SK-N-SH (cell line): ENCODE measurements around the gene RNGTT. TPM values are rescaled to one million over a fixed set of nuclear protein-coding genes. Genes with fewer than 3 reads are reported as not detected.

Experiments
- CTCF ChIA-PET: fragments of 300-600, 350-600 bp; formaldehyde crosslinking; extraction: SDS; loops from one replicate; lab custom pipeline; 2021; lab: Yijun Ruan, JAX
- POLR2A ChIA-PET: fragments of 350-600 bp; sonication (Branson Sonifier 250); formaldehyde crosslinking; extraction: SDS; loops from one replicate; lab custom pipeline; 2020; ENCODE audit warnings: antibody characterized with exemption, inconsistent platforms; lab: Yijun Ruan, JAX
- DNase-seq: peaks from one replicate; pipeline ENCODE4 v3.0.0; 2012
- H2AFZ ChIP-seq: fragments of 200-600 bp; sonication (generic); 2 replicates; pipeline ENCODE4 v1.8.1; 2016; ENCODE audit warnings: antibody characterized with exemption, mild to moderate bottlenecking, low read depth
- H3F3A ChIP-seq: fragments of 200-600 bp; sonication (generic); replicated peaks from 2 replicates; pipeline ENCODE3; 2016; ENCODE audit warnings: antibody characterized with exemption, mild to moderate bottlenecking; ENCODE audit not compliant: insufficient read depth
- H3K27ac ChIP-seq, 2 experiments: fragments of 200-500 bp in 1 of 2; fragments of 200-600 bp in 1 of 2; sonication (Bioruptor generic) in 1 of 2; sonication (generic), shearing (Covaris generic) in 1 of 2; 2 replicates each; pipeline versions ENCODE4 v1.5.1 to v1.6.1; 2014 to 2016; ENCODE audit warnings: low read depth in 2 of 2, inconsistent platforms in 1 of 2, low read length in 1 of 2, mild to moderate bottlenecking in 1 of 2, mixed read lengths in 1 of 2
- H3K27me3 ChIP-seq: fragments of 200-600 bp; sonication (generic), shearing (Covaris generic); 2 replicates; pipeline ENCODE4 v1.6.1; 2016; ENCODE audit warnings: mixed run types; ENCODE audit not compliant: insufficient read depth
- H3K36me3 ChIP-seq, 2 experiments: fragments of 200-500 bp in 1 of 2; fragments of 200-600 bp in 1 of 2; sonication (Bioruptor generic) in 1 of 2; sonication (generic) in 1 of 2; replicated peaks in 1 of 2; 2 replicates each; pipeline versions ENCODE3 to v1.5.1; 2014 to 2016; ENCODE audit warnings: low read length in 1 of 2, mild to moderate bottlenecking in 1 of 2; ENCODE audit not compliant: insufficient read depth in 2 of 2, control insufficient read depth in 1 of 2
- H3K4me1 ChIP-seq, 2 experiments: fragments of 200-500 bp in 1 of 2; fragments of 200-600 bp in 1 of 2; sonication (Bioruptor generic) in 1 of 2; sonication (generic), shearing (Covaris generic) in 1 of 2; 2 replicates each; pipeline versions ENCODE4 v1.5.1 to v1.6.1; 2014 to 2016; ENCODE audit warnings: low read depth in 1 of 2, low read length in 1 of 2, mixed run types in 1 of 2; ENCODE audit not compliant: insufficient read depth in 2 of 2, control insufficient read depth in 1 of 2
- H3K4me2 ChIP-seq: fragments of 200-600 bp; sonication (generic), shearing (Covaris generic); 2 replicates; pipeline ENCODE4 v1.6.1; 2017; ENCODE audit warnings: mixed run types
- H3K4me3 ChIP-seq, 2 experiments: fragments of 200-500 bp in 1 of 2; fragments of 200-600 bp in 1 of 2; sonication (Bioruptor generic) in 1 of 2; sonication (generic), shearing (Covaris generic) in 1 of 2; 2 replicates each; pipeline versions ENCODE4 v1.5.1 to v1.8.1; 2014 to 2016; ENCODE audit warnings: low read depth in 2 of 2, inconsistent platforms in 1 of 2, low read length in 1 of 2, mild to moderate bottlenecking in 1 of 2, mixed read lengths in 1 of 2, moderate library complexity in 1 of 2
- H3K79me2 ChIP-seq: fragments of 200-600 bp; sonication (generic); 2 replicates; pipeline ENCODE4 v1.8.1; 2017; ENCODE audit warnings: mild to moderate bottlenecking; ENCODE audit not compliant: insufficient read depth
- H3K9ac ChIP-seq: fragments of 200-600 bp; sonication (generic); 2 replicates; pipeline ENCODE4 v1.6.1; 2017; ENCODE audit warnings: mixed run types
- H3K9me2 ChIP-seq: fragments of 200-600 bp; sonication (generic); 2 replicates; pipeline ENCODE4 v1.6.1; 2017; ENCODE audit warnings: mixed run types
- H3K9me3 ChIP-seq: fragments of 200-600 bp; sonication (generic); 2 replicates; pipeline ENCODE4 v1.6.1; 2017; ENCODE audit warnings: mixed run types, mild to moderate bottlenecking, moderate library complexity
- H4K20me1 ChIP-seq: fragments of 200-600 bp; sonication (generic); 2 replicates; pipeline ENCODE4 v1.6.1; 2017; ENCODE audit warnings: mild to moderate bottlenecking, mixed run types; ENCODE audit not compliant: insufficient read depth
- CHD2 ChIP-seq: fragments of 150-350 bp; IDR thresholded peaks from 2 replicates; pipeline ENCODE4 v1.6.1; 2018; ENCODE audit warnings: low read length; ENCODE audit not compliant: partially characterized antibody
- GATA2 ChIP-seq: sonication (generic); formaldehyde crosslinking; IDR thresholded peaks from 2 replicates; pipeline ENCODE4 v1.5.0; 2020; ENCODE audit warnings: mild to moderate bottlenecking, missing genetic modification reagents
- JUND ChIP-seq: IDR thresholded peaks from 2 replicates; pipeline ENCODE4 v1.4.0; 2012
- MXI1 ChIP-seq: IDR thresholded peaks from 2 replicates; pipeline ENCODE4 v1.6.1; 2012; ENCODE audit warnings: mild to moderate bottlenecking, low read depth, low read length, improper control_type of control experiment
- NFIC ChIP-seq: IDR thresholded peaks from 2 replicates; pipeline ENCODE4 v1.4.0; 2012; ENCODE audit warnings: borderline replicate concordance
- NRF1 ChIP-seq: IDR thresholded peaks from 2 replicates; pipeline ENCODE4 v1.6.1; 2012; ENCODE audit warnings: low read depth, mild to moderate bottlenecking, low read length
- RFX5 ChIP-seq: IDR thresholded peaks from 2 replicates; pipeline ENCODE4 v1.6.1; 2012; ENCODE audit warnings: mild to moderate bottlenecking, improper control_type of control experiment, low read length
- RXRA ChIP-seq: IDR thresholded peaks from 2 replicates; pipeline ENCODE4 v1.4.0; 2012; ENCODE audit warnings: low read depth, mild to moderate bottlenecking, borderline replicate concordance
- SIN3A ChIP-seq: IDR thresholded peaks from 2 replicates; pipeline ENCODE4 v1.6.1; 2012; ENCODE audit warnings: low read depth, mild to moderate bottlenecking, low read length, moderate library complexity, borderline replicate concordance
- WGBS: methylation state at CpG from one replicate; pipeline ENCODE4 v1.1.6; 2017; ENCODE audit warnings: low lambda C conversion rate; 5-methylcytosine and 5-hydroxymethylcytosine counted together
- polyA plus RNA-seq, 3 experiments: library from polyadenylated mRNA; depleted of rRNA; stranded (reverse); fragments of >200 nt; gene quantifications; 2 replicates each; pipeline ENCODE4 v1.2.3, GENCODE V29; 2012
- TF ChIP-seq, protein P1 (sequence below): IDR thresholded peaks from 2 replicates; pipeline ENCODE4 v1.6.1; 2012; ENCODE audit warnings: mild to moderate bottlenecking, low read depth, low read length, moderate library complexity
- TF ChIP-seq, protein P2 (sequence below): IDR thresholded peaks from 2 replicates; pipeline ENCODE4 v1.4.0; 2012; ENCODE audit warnings: low read depth, borderline replicate concordance
- TF ChIP-seq, protein P3 (sequence below): fragments of 150-350 bp; IDR thresholded peaks from 2 replicates; pipeline ENCODE4 v1.6.1; 2016; ENCODE audit warnings: mild to moderate bottlenecking, low read depth, low read length
- TF ChIP-seq, protein P4 (sequence below): IDR thresholded peaks from 2 replicates; pipeline ENCODE4 v1.4.0; 2012; ENCODE audit warnings: low read depth

The RNGTT gene
- polyA plus RNA-seq, 1 of the 3 experiments (the other 2 are of a cell fraction): 3.3 TPM

DNA sequence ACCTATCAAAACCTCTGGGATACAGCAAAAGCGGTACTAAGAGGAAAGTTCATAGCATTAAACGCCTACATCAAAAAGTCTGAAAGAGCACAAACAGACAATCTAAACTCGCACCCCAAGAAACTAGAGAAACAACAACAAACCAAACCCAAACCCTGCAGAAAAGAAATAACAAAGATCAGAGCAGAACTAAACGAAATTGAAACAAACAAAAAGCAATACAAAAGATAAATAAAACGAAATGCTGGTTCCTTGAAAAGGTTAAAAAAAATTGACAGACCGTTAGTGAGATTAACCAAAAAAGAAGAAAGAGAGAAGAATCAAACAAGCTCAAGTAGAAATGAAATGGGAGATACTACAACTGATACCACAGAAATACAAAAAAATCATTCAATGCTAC, 302.3 kb downstream of the RNGTT start:
- ChIA-PET POLR2A (no interaction called here), CTCF (no interaction called here)
- no peak overlapping the region for H3K27ac ChIP-seq
- H3K4me2 ChIP-seq: no peak overlapping the region
- H3K36me3 ChIP-seq: peaks cover 0 to 3% of the 10 kb centered on the region in 2 experiments
- no peaks in the 10 kb centered on the region for H3F3A ChIP-seq
- no peak overlapping the region for H2AFZ ChIP-seq
- H3K79me2 ChIP-seq: no peaks in the 10 kb centered on the region
- H3K9ac ChIP-seq: no peak overlapping the region
- H4K20me1 ChIP-seq: no peaks in the 10 kb centered on the region
- H3K4me1 ChIP-seq: no peaks in the 10 kb centered on the region
- no peaks in the 10 kb centered on the region for H3K9me3 ChIP-seq
- H3K9me2 ChIP-seq: no peaks in the 10 kb centered on the region
- 84% methylated on average over 6 of the region's 6 CpGs for WGBS
- H3K27me3 ChIP-seq: no peaks in the 10 kb centered on the region
- DNase-seq: no peak
- H3K4me3 ChIP-seq: no peak overlapping the region
- TF ChIP-seq RFX5: no peak
- TF ChIP-seq SIN3A: no peak
- TF ChIP-seq, protein P1, sequence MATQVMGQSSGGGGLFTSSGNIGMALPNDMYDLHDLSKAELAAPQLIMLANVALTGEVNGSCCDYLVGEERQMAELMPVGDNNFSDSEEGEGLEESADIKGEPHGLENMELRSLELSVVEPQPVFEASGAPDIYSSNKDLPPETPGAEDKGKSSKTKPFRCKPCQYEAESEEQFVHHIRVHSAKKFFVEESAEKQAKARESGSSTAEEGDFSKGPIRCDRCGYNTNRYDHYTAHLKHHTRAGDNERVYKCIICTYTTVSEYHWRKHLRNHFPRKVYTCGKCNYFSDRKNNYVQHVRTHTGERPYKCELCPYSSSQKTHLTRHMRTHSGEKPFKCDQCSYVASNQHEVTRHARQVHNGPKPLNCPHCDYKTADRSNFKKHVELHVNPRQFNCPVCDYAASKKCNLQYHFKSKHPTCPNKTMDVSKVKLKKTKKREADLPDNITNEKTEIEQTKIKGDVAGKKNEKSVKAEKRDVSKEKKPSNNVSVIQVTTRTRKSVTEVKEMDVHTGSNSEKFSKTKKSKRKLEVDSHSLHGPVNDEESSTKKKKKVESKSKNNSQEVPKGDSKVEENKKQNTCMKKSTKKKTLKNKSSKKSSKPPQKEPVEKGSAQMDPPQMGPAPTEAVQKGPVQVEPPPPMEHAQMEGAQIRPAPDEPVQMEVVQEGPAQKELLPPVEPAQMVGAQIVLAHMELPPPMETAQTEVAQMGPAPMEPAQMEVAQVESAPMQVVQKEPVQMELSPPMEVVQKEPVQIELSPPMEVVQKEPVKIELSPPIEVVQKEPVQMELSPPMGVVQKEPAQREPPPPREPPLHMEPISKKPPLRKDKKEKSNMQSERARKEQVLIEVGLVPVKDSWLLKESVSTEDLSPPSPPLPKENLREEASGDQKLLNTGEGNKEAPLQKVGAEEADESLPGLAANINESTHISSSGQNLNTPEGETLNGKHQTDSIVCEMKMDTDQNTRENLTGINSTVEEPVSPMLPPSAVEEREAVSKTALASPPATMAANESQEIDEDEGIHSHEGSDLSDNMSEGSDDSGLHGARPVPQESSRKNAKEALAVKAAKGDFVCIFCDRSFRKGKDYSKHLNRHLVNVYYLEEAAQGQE: no peak
- TF ChIP-seq RXRA: no peak
- TF ChIP-seq NRF1: no peak
- TF ChIP-seq, protein P2, sequence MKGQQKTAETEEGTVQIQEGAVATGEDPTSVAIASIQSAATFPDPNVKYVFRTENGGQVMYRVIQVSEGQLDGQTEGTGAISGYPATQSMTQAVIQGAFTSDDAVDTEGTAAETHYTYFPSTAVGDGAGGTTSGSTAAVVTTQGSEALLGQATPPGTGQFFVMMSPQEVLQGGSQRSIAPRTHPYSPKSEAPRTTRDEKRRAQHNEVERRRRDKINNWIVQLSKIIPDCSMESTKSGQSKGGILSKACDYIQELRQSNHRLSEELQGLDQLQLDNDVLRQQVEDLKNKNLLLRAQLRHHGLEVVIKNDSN: no peak
- TF ChIP-seq JUND: no peak
- TF ChIP-seq CHD2: no peak
- TF ChIP-seq MXI1: no peak
- TF ChIP-seq, protein P3, sequence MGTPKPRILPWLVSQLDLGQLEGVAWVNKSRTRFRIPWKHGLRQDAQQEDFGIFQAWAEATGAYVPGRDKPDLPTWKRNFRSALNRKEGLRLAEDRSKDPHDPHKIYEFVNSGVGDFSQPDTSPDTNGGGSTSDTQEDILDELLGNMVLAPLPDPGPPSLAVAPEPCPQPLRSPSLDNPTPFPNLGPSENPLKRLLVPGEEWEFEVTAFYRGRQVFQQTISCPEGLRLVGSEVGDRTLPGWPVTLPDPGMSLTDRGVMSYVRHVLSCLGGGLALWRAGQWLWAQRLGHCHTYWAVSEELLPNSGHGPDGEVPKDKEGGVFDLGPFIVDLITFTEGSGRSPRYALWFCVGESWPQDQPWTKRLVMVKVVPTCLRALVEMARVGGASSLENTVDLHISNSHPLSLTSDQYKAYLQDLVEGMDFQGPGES: no peak
- TF ChIP-seq NFIC: no peak
- no peak for TF ChIP-seq GATA2 (CRISPR knock-in tag)
- TF ChIP-seq, protein P4, sequence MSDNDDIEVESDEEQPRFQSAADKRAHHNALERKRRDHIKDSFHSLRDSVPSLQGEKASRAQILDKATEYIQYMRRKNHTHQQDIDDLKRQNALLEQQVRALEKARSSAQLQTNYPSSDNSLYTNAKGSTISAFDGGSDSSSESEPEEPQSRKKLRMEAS: no peak
- TF ChIP-seq, all 33 proteins: peak for 0
